Lower lobe of right lung (tissue), 2 donors: ENCODE measurements around the gene NIPAL4. TPM values are rescaled to one million over a fixed set of nuclear protein-coding genes. Genes with fewer than 3 reads are reported as not detected.

ENCODE experiments used
- ATAC-seq, 2 donors: fragments of 200-7000 bp; cut with Tn5 transposase; one replicate each; pipeline ENCODE4 v1.9.1; 2020 to 2022; ENCODE audit warnings: mild to moderate bottlenecking in 2 of 2, moderate library complexity in 2 of 2
- DNase-seq: peaks from one replicate; pipeline ENCODE4 v3.0.0-alpha.2; 2020
- H3K27ac ChIP-seq: fragments of 200-600 bp; one replicate; pipeline ENCODE4 v1.8.0; 2022
- H3K27me3 ChIP-seq: fragments of 200-600 bp; one replicate; pipeline ENCODE4 v1.8.0; 2022; ENCODE audit warnings: low read depth
- H3K36me3 ChIP-seq: fragments of 200-600 bp; one replicate; pipeline ENCODE4 v1.8.0; 2022; ENCODE audit warnings: mild to moderate bottlenecking
- H3K4me1 ChIP-seq: fragments of 200-600 bp; one replicate; pipeline ENCODE4 v1.8.0; 2022
- H3K4me3 ChIP-seq: fragments of 200-600 bp; one replicate; pipeline ENCODE4 v1.8.0; 2022; ENCODE audit warnings: mild to moderate bottlenecking
- H3K9me3 ChIP-seq: fragments of 200-600 bp; one replicate; pipeline ENCODE4 v1.8.0; 2022
- CTCF ChIP-seq: fragments of 200-600 bp; IDR thresholded peaks from one replicate; pipeline ENCODE4 v1.8.0; 2022; ENCODE audit warnings: antibody characterized with exemption, mild to moderate bottlenecking
- intact Hi-C: fragments of 100-400 bp; cut with DNase I; formaldehyde crosslinking; loops from one replicate; pipeline ENCODE4 v1.11.0; 2022
- total RNA-seq: library from RNA; stranded (reverse); fragmentation: NEBNext Ultra II Directional; extraction: Animal tissue kit (Norgen Biotek cat#: 25700); gene quantifications from one replicate; pipeline ENCODE4 v1.2.1, GENCODE V29; 2021
- donor health status: DM: no; HTN: yes; CAD: no; lungs with severe emphysema.

Gene NIPAL4
- total RNA-seq, 1 donor from 2014 or later, result not detected

GRCh38 chr5:157518963-157519362, 59.0 kb downstream of the NIPAL4 start:
- Histone ChIP-seq H3K27me3 (no peaks in the 10 kb centered on the region), H3K27ac (no peak overlapping the region), H3K36me3 (peaks cover 6% of the 10 kb centered on the region), H3K4me1 (peaks cover 27% of the 10 kb centered on the region), H3K4me3 (no peak overlapping the region), H3K9me3 (no peaks in the 10 kb centered on the region)
- DNase-seq (no peak), ATAC-seq (no peak)
- intact Hi-C loops, result no loop called here
- no peak for TF ChIP-seq CTCF

- ATAC-seq (no peak), DNase-seq (no peak)
- intact Hi-C loops, result no loop called here
- peaks cover 6% of the 10 kb centered on the region for H3K36me3 ChIP-seq
- no peak overlapping the region for H3K4me3 ChIP-seq
- no peaks in the 10 kb centered on the region for H3K9me3 ChIP-seq
- H3K4me1 ChIP-seq, result peaks cover 27% of the 10 kb centered on the region
- H3K27me3 ChIP-seq, result no peaks in the 10 kb centered on the region
- no peak overlapping the region for H3K27ac ChIP-seq
- TF ChIP-seq CTCF, result no peak
Observed at GRCh38 chr5:157519579-157520253, 59.7 kb downstream of the NIPAL4 start.

- Histone ChIP-seq H3K36me3 (peaks cover 6% of the 10 kb centered on the region), H3K9me3 (no peaks in the 10 kb centered on the region), H3K27ac (peak overlapping the region; percentile 46), H3K4me3 (no peak overlapping the region), H3K27me3 (no peaks in the 10 kb centered on the region), H3K4me1 (peaks cover 23% of the 10 kb centered on the region)
- no peak for DNase-seq
- TF ChIP-seq CTCF, result peak; percentile 16
- peak; percentile 36 to 48 for ATAC-seq
- intact Hi-C loops, result no loop called here
Observed at GRCh38 chr5:157520911-157521703, 61.1 kb downstream of the NIPAL4 start.

GRCh38 chr5:157521704-157522029, 61.7 kb downstream of the NIPAL4 start:
- H3K9me3 ChIP-seq, result no peaks in the 10 kb centered on the region
- intact Hi-C loops, result no loop called here
- no peaks in the 10 kb centered on the region for H3K27me3 ChIP-seq
- peaks cover 19% of the 10 kb centered on the region for H3K4me1 ChIP-seq
- peak overlapping the region; percentile 46 for H3K27ac ChIP-seq
- H3K36me3 ChIP-seq, result peaks cover 6% of the 10 kb centered on the region
- no peak for TF ChIP-seq CTCF
- ATAC-seq, result no peak
- DNase-seq, result no peak
- H3K4me3 ChIP-seq, result no peak overlapping the region

- H3K4me3 ChIP-seq, result no peak overlapping the region
- no peak for DNase-seq
- H3K9me3 ChIP-seq, result no peaks in the 10 kb centered on the region
- no peak for TF ChIP-seq CTCF
- H3K36me3 ChIP-seq, result peaks cover 4% of the 10 kb centered on the region
- intact Hi-C loops, result no loop called here
- H3K27me3 ChIP-seq, result no peaks in the 10 kb centered on the region
- no peak for ATAC-seq
- peaks cover 30% of the 10 kb centered on the region for H3K4me1 ChIP-seq
- no peak overlapping the region for H3K27ac ChIP-seq
Observed at GRCh38 chr5:157523976-157524375, 64.0 kb downstream of the NIPAL4 start.

Other genes with a start within 250 kb of the NIPAL4 start
- 36.6 TPM for gene CYFIP2, start 194.1 kb upstream of the NIPAL4 start, total RNA-seq
- gene ADAM19, start 115.6 kb downstream of the NIPAL4 start, total RNA-seq, result 12.0 TPM
- gene SOX30, start 192.2 kb downstream of the NIPAL4 start, total RNA-seq, result not detected
- gene C5orf52, start 211.3 kb downstream of the NIPAL4 start, total RNA-seq, result not detected